ENCODE measurements around the gene PPL.
"Not testable (repeated sequence)": the region's sequence is repeated elsewhere in the genome, so short reads cannot be mapped to it uniquely, and the experiment has no call there.

PPL gene

DNA sequence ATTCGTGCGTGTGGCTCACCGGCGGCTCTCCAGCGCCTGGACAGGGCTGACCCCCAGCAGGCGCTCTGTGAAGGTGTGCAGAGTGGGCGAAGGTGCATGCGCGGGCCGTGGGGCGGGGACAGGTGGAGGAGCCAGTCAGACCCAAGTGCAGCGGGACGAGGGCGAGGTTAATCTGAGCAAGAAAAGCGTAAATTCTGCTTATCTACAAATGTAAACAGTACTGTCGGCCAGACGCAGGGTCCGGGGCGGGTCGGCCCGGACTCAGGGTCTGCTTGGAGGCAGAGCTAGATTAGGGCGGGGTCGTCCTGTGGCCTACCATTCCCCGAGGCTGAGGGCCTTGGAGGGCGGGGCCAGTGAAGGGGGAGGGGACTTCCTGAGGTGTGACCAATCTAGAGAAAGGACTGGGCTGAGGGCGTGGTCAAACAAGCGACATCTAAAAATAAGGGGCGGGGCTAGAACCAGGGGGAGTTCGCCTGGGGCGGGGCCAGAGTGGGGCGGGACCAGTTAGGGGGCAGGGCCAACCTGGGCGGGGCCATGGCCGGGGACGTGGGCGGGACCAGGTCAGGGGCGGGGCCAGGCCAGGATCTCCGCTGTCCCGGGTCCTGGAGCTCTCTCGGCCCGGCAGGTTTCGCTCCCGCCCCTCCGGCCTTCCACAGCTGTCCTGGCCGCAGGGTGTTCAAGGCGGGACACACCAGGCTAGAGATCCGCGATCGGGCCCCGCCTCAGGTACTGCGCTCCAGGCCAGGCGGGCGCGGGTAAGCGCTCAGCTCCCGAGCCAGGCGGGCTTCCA is 21.0 kb upstream of the PPL start, which contains the start of gene SEC14L5:
TSS of gene SEC14L5 (plus strand) at position 611 of the 790 bp plus-strand sequence. CDS start 994 bp downstream, outside the sequence.
- DNase-seq (ENCODE audit: low read depth) = peak; percentile 83

GRCh38 chr16:4957420-4957719 is 20.4 kb upstream of the PPL start:
- DNase-seq (ENCODE audit: low read depth) = no peak

DNA sequence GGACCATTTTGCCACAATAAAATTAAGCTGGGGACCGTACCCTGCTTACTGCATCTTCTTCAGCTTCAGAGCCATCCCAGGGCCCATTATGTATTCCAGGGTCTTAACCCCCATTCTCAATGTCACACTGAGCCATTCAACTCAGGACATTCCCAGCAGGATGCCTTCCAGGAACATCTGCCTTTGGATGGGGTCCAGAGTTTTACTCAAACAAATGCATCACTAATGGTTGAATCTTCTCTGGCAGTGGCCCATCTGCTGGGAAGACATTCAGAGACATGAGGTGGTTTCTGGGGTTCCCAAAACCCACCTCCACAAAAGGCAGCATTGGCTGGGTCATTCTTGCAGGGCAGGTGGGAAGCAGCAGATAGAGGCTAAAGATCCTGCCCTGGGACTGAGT is 17.8 kb upstream of the PPL start:
- DNase-seq (ENCODE audit: low read depth) = no peak

GRCh38 chr16:4951583-4951982 is 14.6 kb upstream of the PPL start:
- DNase-seq (ENCODE audit: low read depth) = not testable (repeated sequence)

GRCh38 chr16:4949986-4950385 is 13.0 kb upstream of the PPL start:
- no peak for DNase-seq (ENCODE audit: low read depth)

DNA sequence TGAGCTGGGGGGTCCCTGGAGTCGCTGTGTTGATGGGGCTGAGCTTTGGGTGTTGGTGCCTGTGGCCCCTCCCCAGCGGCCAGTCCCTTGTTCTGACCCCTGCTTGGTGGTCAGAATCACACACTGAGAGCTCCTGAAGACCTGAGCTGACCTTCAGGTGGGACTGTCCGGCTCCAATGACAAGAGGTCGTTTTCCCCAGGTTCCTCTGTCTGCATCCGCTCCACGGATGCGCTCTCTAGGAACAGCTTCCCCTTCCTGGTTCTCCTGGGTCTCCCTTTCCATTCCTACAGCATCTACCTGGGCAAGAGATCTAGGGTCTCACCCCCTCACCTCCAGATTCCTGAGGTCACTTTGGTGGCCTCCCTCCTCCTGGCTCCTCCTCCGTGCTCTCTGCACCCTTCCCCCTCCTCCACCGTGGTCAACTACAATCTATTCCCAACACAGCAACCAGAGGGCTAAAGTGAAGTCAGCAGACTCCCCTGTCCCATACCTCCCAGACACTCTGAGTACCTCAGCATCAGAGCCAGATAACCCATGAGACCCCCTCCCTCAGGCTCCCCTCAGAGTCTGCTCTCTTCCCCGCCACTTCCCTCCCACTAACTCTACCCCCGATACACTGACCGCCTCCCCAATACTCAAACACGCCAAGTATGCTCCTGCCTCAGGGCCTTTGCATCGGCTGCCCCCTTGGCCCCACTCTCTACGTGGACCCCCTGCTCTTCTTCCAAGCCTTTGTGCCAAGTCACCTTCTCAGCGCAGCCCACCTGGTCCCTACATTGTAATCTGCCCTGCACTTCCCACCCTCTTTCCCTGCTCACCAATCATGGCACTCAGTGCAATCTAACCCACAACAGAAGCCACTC is 12.2 kb upstream of the PPL start:
- no peak for DNase-seq (ENCODE audit: low read depth)

GRCh38 chr16:4947722-4948503 is 11.0 kb upstream of the PPL start:
- no peak for DNase-seq (ENCODE audit: low read depth)

DNA sequence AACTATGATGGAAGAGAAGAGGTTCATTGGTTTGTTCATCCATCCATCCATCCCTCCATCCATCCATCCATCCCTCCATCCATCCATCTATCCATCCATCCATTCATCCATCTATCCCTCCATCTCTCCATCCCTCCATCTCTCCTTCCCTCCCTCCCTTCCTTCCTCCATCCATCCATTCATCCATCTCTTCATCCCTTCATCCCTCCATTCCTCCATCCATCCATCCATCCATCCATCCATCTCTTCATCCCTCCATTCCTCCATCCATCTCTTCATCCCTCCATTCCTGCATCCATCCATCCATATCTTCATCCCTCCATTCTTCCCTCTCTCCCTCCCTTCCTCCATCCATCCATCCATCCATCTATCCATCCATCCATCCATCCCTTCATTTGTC is 10.0 kb upstream of the PPL start:
- DNase-seq (ENCODE audit: low read depth) = no peak

- DNase-seq (ENCODE audit: low read depth) = no peak
Measured at GRCh38 chr16:4945560-4946502, 8.9 kb upstream of the PPL start.

GRCh38 chr16:4944333-4945281 is 7.7 kb upstream of the PPL start:
- no peak for DNase-seq (ENCODE audit: low read depth)

- no peak for DNase-seq (ENCODE audit: low read depth)
Measured at GRCh38 chr16:4942481-4942880, 5.5 kb upstream of the PPL start.

DNA sequence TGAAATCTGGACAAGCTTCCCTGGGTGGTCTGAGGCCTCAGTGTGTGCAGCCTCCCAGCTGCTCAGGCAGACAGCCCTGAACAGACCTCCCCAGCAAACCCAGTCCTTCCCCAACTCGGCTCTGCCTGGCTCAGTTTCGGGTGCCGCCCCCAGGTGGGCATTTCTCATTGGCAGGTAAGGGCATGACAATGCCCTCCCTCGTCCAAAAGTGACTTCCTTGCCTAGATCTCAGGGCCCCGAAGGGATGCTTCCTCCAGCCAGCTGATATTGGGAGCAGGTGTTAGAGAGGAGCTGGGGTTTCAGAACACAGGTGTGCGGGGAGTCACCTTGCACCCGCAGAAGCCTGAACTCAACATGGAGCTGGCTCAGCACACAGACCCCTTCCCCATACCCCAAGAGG is 3.8 kb upstream of the PPL start:
- no peak for DNase-seq (ENCODE audit: low read depth)

DNA sequence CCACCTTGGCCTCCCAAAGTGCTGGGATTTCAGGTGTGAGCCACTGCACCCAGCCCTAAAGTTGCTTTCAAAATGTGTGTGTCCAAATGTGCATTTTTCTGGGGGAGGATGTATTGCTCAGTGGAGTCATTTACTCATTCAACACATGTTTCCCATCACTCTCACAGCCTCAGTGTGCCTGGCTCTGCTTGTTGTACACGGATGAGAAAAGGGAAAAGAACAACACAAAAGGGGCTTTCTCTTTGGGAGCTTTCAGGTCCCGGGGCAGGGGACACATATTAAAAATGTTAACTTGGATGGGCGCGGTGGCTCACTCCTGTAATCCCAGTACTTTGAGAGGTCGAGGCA is 1.7 kb upstream of the PPL start:
- DNase-seq (ENCODE audit: low read depth) = no peak

DNA sequence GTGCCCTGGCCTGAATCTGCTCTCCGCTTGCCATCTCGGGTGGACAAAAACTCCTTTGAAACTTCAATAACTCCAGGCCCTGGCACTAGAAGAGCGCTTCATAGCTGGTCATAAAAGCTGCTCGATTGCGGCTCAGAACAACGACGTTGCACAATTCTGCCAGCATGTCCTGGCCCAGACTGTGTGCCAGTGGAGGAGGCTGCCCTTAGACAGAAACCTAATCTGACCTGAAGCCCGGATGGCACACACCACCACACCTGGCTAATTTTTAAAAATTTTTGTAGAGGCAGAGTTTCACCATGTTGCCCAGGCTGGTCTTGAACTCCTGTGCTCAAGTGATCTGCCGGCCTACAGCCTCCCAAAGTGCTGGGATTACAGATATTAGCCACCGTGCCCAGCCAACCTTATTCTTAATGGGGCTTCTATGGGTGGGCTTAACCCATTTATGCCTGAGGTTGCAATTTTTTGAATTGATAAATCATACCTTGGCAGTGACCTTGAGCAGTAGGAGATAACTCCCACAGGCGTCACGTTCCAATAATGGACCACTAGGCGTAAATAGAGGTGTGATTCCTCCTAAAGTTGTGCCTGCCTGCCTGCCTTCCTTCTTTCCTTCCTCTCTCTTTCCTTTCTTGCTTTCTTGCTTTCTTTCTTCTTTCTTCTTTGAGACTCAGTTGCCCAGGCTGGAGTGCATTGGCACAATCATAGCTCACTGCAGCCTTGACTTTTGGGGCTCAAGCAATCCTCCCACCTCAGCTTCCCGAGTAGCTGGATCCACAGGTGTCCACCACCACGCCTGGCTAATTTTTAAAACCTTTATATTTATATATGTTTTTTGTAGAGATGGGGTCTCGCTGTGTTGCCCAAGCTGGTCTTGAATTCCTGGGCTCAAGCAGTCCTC is 1.1 kb upstream of the PPL start:
- DNase-seq (ENCODE audit: low read depth) = no peak

- DNase-seq (ENCODE audit: low read depth) = no peak
Measured at GRCh38 chr16:4936181-4936990, 562 bp downstream of the PPL start.

- no peak for DNase-seq (ENCODE audit: low read depth)
Measured at GRCh38 chr16:4935241-4935855, 1.6 kb downstream of the PPL start.

DNA sequence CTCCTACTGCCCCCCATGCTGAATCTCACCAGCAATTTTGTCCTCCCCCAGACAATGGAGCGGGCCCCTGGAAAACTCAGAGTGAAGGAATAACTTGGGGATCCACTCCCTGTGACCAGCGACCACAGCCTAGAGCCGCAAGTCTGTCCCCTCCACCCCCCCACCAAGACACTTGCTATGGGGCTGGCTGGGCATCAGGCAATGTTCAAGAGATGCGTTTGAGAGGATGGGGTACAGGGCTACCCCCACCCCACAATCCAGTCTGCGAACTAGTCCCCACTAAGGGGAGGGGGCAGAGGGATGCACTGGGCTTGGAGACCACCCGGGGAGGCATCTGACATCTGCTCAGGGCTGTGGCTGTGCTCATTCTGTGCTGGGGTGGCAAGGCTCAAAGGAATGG is 2.4 kb downstream of the PPL start:
- no peak for DNase-seq (ENCODE audit: low read depth)

DNA sequence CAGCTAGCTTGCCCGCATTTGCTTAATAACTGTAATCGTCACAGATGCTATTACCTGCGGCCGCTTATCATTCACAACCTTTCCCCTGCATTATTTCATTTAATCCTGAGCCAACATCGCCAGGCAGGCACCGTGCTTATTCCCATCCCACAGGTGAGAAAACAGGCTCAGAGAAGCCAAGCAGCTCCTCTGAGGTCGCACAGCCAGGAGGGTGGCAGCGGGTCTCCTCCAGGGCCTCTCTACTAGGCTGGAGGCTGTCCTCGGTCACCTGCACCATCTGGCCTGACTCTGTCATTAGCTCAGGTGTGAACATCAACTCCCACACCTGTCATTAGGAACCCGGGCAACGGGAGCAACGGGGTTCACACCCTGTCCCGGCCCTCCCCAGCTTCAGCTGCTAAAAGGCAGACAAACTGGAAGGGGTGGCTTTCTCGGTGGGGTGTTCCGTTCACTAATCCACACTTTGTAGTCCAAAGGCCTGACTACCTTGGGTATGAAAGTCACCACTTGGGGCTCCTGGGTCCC is 3.0 kb downstream of the PPL start:
- no peak for DNase-seq (ENCODE audit: low read depth)
